ENCODE data around the gene SPDYE8.
"Not testable (repeated sequence)": the region's sequence is repeated elsewhere in the genome, so short reads cannot be mapped to it uniquely, and the experiment has no call there.

Gene SPDYE8, protein sequence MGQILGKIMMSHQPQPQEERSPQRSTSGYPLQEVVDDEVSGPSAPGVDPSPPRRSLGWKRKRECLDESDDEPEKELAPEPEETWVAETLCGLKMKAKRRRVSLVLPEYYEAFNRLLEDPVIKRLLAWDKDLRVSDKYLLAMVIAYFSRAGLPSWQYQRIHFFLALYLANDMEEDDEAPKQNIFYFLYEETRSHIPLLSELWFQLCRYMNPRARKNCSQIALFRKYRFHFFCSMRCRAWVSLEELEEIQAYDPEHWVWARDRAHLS

DNA sequence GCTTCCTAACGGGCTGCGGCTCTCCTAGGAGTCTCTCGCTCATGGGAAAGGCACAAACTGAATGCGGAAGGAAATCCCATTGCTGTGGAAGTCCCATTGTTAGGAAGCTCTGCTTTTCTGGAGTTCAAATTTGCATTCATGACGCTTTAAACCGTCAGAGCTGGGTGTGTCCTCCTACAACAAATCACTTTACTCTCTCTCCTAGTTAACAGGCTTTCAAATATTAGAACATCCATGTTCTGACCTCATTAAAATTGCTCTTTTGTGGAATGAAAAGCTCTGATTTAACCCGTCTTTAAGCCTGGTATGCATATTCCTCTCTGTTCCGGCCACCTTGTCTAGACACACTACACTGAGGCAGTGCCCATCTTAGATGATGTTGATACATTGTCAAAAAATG is at the start of gene SPDYE8:
TSS of gene SPDYE8 (minus strand) at position 101 of the 400 bp plus-strand sequence. CDS start 1,800 bp downstream, outside the sequence.
- not testable (repeated sequence) for DNase-seq

DNA sequence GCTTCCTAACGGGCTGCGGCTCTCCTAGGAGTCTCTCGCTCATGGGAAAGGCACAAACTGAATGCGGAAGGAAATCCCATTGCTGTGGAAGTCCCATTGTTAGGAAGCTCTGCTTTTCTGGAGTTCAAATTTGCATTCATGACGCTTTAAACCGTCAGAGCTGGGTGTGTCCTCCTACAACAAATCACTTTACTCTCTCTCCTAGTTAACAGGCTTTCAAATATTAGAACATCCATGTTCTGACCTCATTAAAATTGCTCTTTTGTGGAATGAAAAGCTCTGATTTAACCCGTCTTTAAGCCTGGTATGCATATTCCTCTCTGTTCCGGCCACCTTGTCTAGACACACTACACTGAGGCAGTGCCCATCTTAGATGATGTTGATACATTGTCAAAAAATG is 28.2 kb upstream of the SPDYE8 start, which contains the start of gene SPDYE11:
TSS of gene SPDYE11 (minus strand) at position 101 of the 400 bp plus-strand sequence. CDS start 1,800 bp downstream, outside the sequence.
- not testable (repeated sequence) for DNase-seq

DNA sequence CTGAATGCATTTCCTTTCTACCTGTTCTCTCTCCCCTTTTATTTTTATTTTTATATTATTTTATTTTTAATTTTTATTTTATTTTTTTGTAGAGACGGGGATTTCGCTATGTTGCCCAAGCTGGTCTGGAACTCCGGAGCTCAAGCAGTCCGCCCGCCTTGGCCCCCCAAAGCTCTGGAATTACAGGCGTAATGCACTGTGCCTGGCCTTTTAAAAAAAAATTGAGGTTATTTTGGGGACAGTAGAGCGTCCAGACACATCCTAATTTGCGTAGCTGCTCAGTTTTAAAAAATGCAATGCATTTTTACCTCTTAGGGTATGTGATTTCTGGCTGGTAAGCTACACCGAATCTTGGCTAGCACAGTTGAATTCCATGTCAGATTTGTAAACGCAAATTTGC is 23.1 kb downstream of the SPDYE8 start:
- DNase-seq = not testable (repeated sequence)

DNA sequence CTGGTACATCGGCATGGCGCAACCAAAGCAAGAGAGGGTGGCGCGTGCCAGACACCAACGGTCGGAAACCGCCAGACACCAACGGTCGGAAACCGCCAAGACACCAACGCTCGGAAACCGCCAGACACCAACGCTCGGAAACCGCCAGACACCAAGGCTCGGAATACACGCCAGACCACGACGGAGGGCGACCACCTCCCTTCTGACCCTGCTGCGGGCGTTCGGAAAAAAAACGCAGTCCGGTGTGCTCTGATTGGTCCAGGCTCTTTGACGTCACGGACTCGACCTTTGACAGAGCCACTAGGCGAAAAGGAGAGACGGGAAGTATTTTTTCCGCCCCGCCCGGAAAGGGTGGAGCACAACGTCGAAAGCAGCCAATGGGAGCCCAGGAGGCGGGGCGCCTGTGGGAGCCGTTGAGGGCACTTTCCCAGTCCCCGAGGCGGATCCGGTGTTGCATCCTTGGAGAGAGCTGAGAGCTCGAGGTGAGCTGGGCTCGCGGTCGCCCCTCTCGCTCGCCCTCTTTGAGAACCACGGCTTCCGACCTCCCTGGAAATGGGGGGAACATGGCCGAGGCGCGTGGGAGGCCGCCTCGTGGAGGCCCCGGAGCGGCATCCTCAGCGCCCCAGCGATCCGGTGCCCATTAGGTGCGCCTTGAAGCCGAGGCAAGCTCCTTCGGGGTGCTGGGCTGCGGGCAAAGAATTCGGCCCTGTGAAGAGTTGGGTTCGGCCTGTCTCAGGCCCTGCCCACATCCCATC is 23.7 kb downstream of the SPDYE8 start:
- DNase-seq = peak; percentile 89 to 92

DNA sequence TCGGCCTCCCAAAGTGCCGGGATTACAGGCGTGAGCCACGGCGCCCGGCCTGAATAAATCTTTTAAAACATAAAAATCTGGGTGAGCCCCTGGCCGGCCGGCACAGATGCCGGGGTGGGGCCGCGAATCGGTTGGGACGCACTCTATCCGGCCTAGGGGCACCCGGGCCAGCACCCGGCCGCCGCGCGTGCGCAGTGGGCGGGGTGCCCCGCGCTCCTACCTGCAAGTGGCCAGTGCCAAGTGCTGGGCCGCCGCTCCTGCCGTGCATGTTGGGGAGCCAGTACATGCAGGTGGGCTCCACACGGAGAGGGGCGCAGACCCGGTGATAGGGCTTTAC is 24.2 kb downstream of the SPDYE8 start:
- DNase-seq = peak; percentile 72 to 74

DNA sequence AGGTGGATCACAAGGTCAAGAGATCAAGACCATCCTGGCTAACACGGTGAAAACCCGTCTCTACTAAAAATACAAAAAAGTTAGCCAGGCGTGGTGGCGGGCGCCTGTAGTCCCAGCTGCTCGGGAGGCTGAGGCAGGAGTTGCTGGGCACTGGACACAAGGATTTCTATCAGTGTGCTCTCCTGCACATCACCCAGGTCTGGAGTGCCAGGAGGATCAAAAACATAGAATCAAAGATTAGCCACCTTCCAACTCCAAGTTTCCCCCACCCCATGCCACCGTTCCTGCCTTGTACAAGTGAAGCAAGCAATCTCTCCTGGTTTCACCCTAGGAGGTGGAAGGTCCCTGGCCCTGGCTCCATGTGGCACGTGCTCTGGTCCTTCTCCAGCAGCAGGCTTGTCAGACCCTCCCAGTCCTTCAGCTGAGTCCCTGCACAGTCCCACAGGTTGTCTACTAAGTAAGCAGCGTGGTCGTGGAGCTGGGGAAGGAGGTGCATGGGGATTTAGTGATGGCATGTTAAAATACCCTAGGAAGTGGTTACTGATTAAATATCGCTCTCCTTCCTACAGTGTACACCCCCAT is 31.6 kb downstream of the SPDYE8 start:
- not testable (repeated sequence) for DNase-seq

DNA sequence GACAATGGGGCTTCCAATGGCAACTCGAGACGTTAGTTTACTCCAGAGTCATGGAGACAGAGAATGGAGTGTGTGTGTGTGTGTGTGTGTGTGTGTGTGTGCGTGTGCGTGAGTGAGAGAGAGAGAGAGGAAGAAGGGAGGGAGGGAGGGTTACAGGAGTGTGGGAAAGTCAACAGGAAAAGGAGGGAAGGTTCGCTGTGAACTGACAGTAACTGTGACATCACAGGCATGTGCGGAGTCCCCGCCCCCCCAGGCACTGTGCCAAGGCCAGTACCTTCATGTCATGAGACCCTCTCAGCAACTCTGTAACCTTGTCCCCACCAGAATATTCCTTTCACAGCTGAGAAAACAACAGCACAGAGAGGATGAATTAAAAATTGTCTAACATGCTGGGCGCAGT is 32.1 kb downstream of the SPDYE8 start:
- DNase-seq = not testable (repeated sequence)

DNA sequence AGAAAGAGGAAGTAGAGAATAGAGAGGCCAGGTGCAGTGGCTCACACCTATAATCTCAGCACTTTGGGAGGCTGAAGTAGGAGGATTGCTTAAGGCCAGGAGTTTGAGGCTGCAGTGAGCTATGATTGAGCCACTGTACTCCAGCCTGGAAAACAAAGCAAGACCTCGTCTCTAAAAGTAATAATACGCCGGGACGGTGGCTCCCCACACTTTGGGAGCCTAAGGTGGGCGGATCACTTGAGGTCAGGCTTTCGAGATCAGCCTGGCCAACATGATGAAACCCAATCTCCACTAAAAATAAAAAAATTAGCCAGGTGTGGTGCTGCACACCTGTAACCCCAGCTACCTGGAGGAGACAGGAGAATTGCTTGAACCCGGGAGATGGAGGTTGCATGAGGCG is 34.1 kb downstream of the SPDYE8 start:
- not testable (repeated sequence) for DNase-seq

DNA sequence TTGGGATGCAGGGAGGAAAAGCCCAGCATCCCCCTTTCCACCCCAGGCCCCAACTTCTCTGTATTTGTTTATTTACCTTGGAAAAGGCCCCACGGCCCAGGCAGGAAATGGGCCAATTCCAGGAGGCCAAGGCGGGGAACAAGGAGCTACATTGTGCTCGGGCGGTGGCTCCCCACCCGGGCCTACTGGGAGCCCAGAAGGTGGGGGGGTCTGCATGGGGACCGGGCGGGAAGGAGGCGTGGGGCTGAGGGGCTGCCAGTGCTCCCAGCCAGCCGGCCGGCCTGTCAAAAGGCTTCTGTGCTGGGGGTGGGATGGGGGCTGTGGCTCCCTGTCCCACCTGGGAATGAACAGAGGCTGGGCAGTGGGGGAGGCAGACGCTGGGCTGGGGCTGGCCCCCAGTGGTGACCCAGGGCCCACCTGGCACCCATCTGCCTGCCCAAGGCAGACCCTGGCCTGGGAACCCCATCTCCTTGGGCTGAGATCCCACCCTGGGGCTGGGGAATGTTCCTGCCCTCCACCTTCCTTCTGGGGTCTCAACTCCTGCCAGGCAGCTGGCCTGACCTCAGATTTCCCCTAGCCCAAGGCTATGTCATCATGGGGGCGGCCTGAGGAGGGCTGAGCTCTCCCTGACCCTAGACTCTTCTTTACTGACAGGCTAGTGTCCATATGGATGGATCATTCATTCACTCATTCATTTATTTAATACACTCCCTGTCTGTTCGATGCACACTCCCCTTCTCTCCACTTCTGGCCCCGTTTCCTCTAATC is 39.2 kb downstream of the SPDYE8 start:
- DNase-seq = not testable (repeated sequence)

DNA sequence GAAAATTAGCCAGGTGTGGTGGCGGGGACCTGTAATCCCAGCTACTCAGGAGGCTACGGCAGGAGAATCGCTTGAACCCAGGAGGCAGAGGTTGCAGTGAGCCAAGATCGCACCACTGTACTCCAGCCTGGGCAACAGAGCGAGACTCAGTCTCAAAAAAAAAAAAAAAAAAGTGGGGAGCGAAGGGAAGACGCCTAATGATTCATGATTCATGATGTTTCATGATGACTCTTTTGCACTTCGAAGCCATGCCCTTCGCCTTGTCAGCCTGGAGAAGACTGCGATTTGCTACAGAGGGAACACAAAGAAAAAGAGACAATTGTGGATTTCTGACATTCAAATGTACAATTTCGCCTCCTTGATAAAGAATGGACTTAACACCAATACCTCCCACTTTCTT is 47.5 kb downstream of the SPDYE8 start:
- not testable (repeated sequence) for DNase-seq

DNA sequence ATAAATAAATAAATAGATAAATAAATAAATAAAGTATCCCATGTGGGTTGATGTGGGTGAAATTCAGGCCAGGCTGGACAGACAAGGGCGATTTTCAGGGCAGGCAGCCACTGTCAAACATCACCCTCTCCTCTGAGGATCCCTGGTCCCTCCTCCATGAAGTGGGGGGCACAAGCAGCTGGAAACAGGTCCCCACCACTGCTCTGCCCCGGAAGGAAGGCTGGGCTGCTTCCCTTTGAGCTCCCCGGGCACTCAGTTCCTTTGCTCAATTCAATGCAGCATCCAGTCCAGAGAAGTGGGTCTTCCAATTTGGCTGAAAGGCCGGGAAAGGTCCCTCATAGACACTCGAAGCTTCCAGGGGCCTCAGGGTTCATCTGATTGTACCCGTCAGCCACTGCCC is 49.2 kb downstream of the SPDYE8 start:
- not testable (repeated sequence) for DNase-seq

DNA sequence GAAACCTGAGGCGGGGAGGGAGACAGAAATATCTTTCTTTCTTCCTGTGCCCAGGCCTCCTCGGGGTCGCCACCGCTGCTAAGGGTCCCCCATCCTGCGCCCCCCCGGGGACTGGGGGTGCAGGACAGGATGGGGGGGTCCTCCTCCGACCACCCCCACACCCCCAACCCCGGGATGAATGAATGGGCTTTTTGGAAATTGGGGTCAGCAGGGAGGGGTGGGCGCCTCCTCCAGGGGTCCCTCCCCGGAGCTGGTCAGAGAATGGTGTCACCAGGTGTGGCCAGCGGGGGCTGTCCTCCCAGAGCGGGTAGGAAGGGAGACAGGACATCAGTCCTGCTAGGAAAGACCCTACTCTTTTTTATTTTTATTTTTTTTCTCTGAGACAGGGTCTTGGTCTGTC is 53.1 kb downstream of the SPDYE8 start:
- not testable (repeated sequence) for DNase-seq

DNA sequence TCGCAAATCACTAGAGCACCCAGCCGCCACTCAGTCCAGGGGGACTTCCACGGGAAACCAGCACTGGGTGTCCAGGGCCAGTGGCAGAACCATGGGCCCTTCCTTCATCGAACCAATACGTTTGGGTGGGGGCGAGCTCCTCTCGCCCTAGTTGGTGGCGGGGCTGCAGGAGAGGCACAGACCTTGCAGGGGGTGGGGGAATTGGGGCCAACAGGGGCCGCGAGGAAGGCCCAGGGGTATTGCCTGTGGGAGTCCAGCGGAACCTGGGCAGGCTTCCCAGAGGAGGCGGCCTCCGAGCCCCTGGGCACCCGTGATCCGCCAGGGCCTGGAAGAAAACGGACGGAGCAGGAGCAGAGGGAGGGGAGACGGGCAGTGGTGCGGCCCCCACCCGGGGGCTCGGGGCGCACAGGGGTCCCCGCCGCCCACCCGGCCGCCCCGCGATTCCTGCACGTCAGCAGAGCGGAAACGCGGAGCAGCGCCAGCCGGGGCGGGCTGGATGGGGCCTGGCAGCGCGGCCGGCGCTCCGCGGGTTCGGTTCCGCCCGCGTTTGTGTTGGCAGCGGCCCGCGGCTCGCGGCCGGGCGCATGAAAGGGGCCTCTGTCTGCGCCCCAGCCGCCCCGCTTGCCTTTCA is 53.8 kb downstream of the SPDYE8 start:
- not testable (repeated sequence) for DNase-seq

DNA sequence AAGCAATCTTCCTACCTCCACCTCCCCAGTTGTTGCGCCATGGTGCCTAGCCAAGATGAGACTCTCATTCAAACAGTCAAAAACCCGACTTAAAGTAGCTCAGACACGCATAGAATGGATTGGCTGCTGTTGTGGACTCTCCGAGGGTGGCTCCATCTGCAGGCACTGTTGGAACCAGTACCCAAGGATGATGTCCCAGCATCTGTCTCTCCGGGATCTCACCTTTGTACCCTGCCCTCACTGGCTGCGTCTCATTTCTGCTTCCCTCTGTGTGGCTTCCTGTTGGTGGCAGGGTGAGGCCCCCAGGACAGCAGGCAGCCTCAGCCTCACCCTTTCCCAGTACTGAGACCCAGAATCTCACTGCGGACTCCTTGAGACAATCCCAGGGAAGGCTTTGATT is 54.8 kb downstream of the SPDYE8 start:
- DNase-seq = not testable (repeated sequence)

DNA sequence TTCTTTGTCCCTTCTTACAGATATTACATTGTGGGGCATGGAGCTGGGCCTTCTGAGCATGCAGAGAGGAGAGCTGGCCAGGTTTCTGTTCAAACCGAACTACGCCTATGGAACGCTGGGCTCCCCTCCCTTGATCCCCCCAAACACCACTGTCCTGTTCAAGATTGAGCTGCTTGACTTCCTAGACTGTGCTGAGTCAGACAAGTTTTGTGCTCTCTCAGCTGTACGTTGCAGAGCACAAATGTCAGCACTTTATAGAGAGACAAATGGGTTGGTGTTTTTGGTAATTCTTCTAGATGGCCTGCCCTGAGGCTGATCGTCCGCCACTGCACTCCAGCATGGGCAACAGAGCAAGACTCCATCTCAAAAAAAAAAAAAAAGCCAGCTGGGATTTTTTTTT is 58.1 kb downstream of the SPDYE8 start:
- not testable (repeated sequence) for DNase-seq
